ENCODE results near the gene PRRX2.
"Not testable (repeated sequence)": the region's sequence is repeated elsewhere in the genome, so short reads cannot be mapped to it uniquely, and the experiment has no call there.

The PRRX2 gene

DNA sequence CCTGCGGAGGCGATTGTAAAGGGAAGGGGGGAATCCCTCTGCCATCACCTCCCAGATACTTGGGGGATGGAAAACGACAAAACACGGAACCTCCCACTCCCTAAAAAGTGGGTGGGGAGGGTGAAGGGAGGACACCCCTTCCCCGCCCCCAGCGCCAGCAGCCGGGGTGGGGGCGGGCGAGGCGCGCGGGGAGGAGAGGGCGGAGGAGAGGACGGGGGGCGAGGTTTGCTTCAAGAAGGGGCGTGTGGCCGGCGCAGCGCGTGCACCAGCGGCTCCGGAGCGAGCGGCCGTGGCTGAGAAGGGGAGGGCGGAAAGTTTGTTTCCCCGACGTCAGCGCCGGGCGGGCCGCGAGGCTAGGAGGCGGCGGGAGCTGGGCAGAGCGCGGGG lies at the start of gene PRRX2:
PRRX2 (plus strand) TSS at position 259 of the 387 bp plus-strand sequence. CDS start 221 bp downstream, outside the sequence.
- DNase-seq: no peak

DNA sequence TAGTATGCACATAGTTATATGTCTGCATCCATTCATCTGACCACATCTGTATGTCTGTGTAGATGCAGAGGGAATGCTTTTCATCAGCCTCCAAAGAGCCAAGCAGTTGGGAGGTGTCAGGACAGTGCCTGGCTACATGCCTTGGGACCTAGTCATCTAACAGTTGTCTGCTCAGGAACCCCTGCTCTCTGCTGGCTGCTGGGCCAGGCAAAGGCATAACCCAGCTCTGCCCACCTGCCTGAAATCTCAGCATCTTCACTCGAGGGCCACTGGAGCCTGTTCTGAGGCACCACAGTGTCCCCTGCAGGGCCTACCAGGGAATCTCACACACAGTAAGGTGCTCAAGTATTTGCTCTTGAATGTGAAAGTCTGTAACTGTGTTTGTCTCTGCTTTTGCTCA lies 48.3 kb upstream of the PRRX2 start:
- DNase-seq: no peak

DNA sequence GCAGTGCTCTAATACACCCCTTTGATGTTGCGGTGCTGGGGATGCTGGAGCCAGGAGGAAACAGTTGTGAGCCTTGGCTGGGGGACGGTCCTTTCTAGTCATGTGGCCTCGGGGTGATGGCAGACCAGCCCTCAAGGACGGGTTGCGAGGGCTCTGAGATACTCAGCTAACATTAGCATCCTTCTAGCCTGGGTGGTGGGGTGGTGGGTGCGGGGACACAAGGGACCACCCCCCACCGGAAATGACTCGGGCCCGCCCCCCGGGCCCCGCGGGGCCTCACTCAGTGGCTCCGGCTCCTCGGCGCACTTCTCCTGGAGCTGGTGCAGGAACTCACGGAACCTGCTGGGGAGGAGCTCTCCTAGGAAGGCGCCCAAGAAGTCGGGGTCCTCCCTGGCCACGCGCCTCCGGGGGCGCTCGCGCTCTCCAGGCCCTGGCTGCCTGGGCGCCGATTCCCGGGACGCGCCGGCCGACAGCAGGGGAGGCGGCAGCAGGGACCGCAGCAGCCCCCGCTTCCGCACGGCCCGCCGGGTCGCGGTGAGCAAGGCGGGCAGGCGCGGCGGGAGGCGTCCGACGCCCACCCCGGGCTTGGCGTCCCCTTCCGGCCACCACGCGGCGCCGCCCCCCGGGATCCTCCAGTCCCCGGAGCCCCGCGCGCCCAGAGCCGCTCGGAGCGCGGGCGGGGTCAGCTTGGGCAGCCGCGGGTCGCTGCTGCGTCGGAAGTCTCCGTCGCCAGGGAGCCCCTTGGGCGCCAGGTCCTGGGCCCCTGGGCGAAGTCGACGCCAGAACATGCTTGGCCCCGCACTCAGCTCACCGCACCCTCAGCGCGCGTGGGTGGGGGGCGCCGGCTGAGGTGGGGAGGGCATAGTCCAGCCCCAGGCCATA lies 45.4 kb upstream of the PRRX2 start:
- DNase-seq: no peak

DNA sequence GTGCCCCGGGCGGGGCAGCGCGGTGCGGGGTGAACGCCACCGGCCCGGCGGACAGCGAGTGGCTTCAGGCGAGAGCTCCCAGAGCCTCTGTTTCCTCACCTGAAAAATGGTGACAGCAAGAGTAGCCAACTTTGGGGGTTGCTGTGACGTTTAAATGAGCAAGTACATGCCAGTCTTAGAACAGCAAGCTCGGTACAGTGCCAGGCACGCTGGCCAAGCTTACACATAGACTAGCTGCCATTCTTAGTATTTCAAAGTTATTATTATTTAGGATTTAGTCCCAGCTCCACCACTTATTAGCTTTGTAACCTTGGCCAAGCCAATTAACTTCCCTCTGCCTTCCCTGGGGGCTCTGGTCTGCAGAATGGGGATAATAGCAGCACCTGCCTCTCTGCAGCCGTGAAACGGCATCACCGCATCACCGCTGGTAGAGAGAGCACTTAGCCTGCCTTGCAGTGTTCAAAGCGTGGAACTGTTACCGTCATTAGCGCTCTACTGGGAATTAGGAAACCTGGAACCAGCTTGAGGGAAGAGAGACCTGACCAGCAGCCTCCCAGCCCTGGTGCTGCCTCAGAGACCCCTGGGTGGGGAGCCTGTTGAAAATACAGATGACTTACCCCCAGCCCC lies 44.7 kb upstream of the PRRX2 start, which contains the start of gene C9orf50:
C9orf50 (minus strand) TSS at position 433 of the 627 bp plus-strand sequence. CDS start 527 bp downstream, outside the sequence.
- no peak for DNase-seq

GRCh38 chr9:129623331-129623730 lies 42.1 kb upstream of the PRRX2 start:
- no peak for DNase-seq

DNA sequence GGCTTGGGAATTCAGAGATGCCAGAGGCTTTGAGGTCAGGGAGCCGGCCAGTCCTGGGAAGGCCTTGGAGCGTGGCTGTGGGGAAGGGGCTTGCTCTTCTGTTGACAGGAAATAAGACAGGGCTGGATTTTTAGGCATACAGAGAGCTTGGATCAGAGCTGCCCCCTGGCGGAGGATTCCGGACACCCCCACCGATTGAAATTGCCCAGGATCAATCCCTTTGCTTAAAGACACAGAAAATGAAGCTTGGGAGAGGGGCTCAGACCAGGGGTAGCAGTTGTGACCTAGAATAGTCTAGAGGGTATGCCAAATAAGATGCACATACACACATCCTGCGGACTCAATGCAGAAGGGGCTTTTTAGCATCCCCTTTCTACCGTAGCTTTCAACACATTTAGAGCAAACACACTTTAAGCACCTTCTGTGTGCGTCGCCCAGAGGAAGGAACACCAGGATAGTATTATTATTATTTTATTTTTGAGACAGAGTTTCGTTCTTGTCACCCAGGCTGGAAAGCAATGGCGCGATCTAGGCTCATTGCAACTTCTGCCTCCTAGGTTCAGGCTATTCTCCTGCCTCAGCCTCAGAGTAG lies 41.2 kb upstream of the PRRX2 start:
- no peak for DNase-seq

DNA sequence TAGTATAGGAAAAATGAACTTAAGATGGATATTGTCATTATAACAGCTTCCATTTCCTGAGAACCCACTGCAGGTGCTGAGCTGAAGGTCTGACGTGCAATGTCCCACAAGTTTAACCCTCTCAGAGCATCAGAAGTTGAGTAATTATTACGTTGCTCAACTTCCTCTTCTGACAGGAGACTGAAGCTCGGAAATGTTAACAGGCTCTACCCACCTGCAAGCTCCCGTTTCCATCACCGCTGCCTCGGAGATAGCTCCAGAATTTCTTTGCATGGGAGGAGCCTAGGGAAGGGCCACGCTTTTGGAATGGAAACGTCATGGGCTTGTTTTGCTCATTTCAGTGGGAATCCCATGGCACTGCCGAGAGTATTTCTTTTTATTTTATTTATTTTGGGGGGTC lies 40.5 kb upstream of the PRRX2 start:
- DNase-seq: no peak

GRCh38 chr9:129626079-129626624 lies 39.3 kb upstream of the PRRX2 start, which contains the start of gene NTMT1:
TSS of gene NTMT1 (plus strand) at chr9:129626163. CDS start at chr9:129632704, 6,541 bp downstream.
- DNase-seq: peak; percentile 49

DNA sequence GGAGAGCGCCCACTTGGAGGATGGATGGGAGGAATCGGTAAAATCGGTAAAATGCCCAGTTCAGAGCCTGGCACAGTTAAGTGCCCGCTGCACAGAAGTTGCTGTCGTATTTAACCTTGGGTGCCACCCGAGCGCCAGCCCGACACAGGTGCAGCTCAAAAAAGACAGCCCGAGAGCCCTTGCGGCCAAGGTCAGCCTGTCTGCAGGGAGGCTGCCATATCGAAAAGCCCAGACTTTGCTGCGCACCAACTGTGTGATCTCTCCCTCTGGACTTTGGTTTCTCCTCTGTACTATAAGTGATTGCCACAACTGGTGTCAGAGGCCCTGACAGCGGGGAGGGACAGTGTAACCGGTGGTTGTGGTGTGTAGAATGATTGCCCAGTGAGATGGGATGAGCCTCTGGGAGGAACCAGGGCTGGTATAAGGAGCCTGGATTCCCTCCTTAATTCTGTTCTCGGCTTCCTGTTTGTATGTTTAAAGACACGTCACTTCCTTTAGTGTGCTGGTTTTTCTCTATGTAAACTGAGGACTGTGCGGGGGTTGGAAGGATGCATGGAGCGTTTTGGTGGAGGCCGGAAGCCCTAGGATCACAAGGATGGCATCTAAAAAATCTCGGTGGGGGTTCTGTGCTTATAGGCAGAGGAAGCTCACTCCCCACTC lies 38.7 kb upstream of the PRRX2 start:
- DNase-seq: no peak

DNA sequence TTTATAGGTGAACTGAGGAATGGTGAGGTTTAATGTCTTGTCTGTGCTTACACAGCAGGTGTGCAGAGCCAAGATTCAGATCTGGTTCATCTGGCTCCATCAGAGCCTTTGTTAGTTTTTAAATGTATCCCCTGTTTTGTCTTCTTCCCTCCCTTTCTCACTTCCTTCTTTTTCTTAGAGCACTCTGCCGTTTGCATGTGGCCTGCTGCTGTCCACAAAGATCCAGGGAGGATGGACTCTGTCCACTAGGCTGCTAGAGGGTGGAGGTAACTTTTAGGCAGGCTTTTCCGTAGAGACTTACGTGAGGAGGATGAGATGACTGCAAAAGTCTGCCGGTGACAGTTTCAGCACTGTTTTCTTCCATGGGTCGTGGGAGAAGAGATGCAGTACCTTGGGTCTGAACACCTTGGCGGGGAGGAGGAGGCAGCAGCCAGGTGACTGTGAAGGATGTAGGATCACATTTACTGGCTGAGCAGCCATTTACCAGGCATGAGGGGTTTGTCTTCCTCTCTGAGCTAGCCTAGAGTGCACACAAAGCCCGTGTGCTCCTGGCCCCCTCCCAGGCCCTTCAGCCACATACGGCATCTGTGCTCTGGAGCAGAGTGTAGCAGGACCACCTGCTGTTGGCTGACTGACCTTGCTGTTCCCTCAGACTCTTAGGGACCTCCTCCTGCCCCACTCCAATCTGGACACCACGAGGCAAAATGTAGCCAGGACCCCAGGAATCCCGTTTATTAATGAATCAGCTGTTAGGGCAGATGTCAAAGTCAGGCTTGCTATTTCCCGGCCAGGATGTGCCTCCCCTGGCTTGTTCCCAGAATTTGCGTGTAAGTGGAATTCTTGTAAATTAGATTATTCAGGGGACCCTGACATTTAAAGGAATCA lies 37.6 kb upstream of the PRRX2 start:
- no peak for DNase-seq

DNA sequence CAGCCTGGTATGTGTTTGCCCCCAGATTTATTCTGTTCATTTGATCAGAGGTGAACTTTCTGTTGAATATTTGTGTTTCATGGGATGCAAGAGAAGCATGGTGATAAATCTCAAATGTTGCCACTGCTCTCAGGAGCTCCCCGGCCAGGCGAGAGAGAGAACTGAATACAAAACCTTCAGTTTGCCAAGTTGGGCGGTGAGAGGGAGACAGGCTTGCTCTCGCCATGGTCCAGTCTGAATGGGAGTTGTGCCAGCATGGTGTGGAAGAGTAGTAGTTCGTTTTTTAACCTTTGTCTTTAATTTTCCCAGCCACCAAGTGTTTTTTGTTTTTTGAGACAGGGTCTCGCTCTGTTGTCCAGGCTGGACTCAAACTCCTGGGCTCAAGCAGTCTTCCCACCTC lies 36.7 kb upstream of the PRRX2 start:
- DNase-seq: no peak

- no peak for DNase-seq
Measured at GRCh38 chr9:129629251-129629820, 36.1 kb upstream of the PRRX2 start.

DNA sequence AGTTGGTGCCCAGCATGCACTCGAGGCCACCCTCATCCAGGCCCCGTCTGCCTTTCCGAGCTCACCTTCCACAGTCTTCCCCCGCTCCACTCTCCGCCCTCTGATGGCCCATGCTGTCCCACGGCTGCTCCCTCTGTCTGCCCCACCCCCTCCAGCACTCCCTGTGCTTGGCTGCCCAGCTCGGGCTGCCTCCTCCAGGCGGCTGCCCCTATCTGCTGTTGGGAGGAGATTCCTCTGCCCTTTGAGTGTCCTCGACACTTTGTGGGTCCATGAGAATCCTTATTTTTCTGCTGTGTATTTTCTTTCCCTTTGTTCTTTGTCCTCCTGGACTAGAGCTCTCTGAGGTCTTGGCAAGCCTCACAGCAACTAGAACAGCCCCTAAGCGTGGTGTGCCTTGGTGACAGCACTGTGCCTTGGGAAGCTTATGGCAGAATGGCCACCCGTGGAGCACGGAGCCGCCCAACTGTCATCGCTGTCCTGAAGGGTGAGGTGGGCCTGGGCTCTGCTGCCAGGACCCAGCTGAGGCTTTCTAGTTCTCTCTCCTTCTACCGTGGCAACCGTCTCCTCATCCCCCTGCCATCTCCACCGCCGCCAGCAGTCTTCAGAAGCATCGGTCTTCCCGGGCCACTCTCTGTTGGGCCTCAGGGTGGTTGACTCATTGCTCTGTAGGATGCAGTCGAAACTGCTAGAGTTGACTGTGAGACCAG lies 34.3 kb upstream of the PRRX2 start:
- no peak for DNase-seq

GRCh38 chr9:129631674-129632129 lies 33.7 kb upstream of the PRRX2 start:
- no peak for DNase-seq

GRCh38 chr9:129632460-129632859 lies 33.0 kb upstream of the PRRX2 start:
- no peak for DNase-seq

DNA sequence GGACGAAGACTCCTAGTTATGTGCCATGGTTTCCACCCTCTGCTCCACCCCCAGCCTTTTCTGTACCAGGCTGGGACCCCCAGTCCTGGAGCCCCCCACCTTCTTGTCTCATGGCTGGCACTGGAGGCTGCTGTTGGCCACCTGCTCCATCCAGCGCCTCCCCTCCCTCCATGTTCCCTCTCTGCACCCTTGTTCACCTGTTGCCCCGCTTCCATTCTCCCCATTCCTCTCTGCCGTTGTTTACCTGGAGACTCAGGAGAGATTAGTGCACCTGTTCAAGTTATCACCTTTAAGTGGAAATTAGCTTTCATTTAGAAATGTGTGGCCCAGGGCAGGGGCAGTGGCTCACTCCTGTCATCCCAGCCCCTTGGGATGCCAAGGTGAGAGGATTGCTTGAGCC lies 32.2 kb upstream of the PRRX2 start:
- no peak for DNase-seq

DNA sequence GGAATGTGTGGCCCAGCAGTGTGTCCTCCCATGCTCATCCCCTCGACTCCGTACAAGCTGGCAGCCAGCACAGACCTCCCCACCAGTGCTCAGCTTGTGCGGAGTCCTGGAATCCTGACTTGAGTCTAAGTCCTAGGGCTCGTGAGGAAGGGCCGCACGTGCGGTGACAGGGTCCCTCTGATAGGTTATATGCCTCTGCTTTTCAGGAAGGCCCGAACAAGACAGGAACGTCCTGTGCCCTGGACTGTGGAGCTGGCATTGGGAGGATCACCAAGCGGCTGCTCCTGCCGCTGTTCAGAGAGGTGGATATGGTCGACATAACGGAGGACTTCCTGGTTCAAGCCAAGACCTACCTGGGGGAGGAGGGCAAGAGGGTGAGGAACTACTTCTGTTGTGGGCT lies 31.6 kb upstream of the PRRX2 start:
- no peak for DNase-seq

DNA sequence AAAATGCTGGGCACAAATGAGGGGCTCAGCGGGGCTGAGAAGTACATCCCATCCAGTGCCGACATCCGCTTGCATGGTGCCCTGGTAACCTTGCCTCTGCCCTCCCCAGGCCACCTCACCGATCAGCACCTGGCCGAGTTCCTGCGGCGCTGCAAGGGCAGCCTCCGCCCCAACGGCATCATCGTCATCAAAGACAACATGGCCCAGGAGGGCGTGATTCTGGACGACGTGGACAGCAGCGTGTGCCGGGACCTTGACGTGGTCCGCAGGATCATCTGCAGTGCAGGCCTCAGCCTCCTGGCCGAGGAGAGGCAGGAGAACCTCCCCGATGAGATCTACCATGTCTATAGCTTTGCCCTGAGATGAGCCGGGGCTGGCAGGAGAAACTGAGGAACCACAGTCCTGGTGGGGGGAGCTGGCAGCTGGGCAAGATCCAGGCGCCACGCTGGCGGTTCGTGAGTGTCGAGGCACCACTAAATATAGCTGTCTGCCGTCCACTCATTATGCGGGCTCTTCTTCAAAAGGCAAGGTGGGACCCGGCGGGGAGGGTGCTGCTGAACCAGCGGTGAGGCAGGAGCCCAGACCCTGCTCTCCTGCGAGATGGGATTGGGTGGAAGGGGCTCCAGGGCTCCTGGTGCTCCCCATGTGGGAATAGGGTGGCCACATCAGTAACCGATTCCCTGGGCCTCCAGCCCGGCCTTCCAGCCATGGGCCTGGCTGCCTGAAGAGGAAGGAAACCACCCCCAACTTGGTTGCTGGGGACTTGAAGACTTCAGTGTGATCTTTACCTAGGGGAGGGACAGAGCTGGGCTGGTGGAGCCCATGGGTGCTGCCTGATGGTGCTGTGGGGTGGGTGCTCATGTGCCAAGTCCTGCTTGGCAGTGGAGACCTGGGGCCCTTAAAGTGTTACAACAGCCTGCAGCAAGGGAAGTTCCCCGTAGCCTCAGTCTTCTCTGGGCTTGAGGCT lies 30.1 kb upstream of the PRRX2 start:
- no peak for DNase-seq

DNA sequence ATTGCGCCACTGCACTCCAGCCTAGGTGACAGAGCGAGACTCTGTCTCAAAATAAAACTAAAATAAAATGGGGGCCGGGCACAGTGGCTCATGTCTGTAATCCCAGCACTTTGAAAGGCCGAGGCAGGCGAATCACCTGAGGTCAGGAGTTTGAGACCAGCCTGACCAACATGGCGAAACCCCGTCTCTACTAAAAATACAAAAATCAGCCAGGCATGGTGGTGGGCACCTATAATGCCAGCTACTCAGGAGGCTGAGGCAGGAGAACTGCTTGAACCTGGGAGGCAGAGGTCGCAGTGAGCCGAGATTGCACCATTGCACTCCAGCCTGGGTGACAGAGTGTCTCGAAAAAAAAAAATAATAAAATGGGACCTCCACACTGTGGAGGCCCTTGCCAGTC lies 29.1 kb upstream of the PRRX2 start:
- DNase-seq: not testable (repeated sequence)

Measured in NCI-H510A (cell line).